Erythroblast (primary cell): ENCODE measurements around the gene ST6GAL1.
"Not testable (repeated sequence)": the region's sequence is repeated elsewhere in the genome, so short reads cannot be mapped to it uniquely, and the experiment has no call there.

Source experiments
- DNase-seq, 2 experiments: peaks; one replicate each; lab custom pipeline; 2025; lab: John Stamatoyannopoulos, UW
- GATA1 ChIP-seq: IDR thresholded peaks from 2 replicates; pipeline ENCODE4 v1.6.1; 2011; ENCODE audit warnings: low read depth, mild to moderate bottlenecking, control low read depth, low read length, moderate library complexity
- POLR2A ChIP-seq: IDR thresholded peaks from 2 replicates; pipeline ENCODE4 v1.6.1; 2011; ENCODE audit warnings: mild to moderate bottlenecking, low read length

Gene ST6GAL1

DNA sequence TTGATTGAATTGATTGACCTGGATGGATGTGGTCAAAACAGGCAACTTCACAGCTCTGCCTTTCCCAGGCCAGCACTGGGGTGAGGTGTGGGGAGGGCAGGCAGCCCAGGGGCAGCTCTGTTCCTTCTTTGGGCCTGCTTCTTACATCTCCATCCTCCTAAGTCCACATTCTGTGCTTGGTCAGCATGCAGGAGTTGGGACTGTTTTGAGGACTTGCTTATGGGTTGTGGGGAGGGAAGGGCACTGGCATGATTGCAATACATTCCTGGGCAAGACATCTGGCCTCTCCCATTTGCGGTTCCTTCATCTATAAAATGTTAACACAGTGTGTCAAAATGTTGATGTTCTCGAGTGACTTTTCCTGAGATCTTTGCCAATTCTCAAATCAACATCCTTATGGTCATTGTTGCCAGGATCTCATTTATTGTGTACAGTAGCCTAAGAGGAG is 84.1 kb downstream of the ST6GAL1 start:
- TF ChIP-seq GATA1, result no peak
- no peak for TF ChIP-seq POLR2A
- no peak for DNase-seq

DNA sequence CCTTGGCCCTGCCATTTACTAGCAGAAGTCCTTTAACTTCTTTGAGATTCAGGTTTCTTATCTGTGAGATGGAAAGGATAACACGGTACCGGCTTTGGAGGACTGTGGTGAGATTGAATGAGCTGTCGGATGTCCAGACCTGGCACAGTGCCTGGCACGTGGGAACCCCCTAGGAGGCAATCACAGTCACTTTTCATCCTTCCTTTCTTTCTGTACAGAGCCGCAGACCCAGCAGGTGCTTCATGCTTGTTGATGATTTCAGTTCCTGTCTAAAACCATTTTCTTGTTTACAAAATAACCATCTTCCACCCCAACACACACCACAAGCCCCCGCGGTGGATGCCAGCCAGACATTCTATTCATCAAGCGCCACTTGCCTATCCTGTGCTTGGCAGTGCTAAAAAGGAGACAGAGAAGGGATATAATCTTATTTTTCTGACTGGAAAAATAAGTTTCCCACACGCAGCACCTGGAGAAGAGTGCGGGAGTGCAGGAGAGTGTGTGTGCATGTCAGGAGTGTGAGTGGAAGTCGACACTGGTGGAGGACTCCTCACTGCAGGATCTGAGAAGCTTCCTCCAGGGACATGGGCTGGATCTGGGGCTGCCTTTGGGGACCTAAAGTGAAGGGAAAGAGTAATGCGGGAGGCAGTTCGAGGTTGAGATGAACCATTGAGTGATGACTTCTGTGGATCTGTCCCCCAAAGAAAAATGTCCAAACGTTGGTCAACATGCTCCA is 85.7 kb downstream of the ST6GAL1 start:
- TF ChIP-seq GATA1, result no peak
- TF ChIP-seq POLR2A, result no peak
- no peak for DNase-seq

GRCh38 chr3:187016639-187017345 is 86.5 kb downstream of the ST6GAL1 start:
- no peak for DNase-seq
- TF ChIP-seq POLR2A (no peak), GATA1 (no peak)

DNA sequence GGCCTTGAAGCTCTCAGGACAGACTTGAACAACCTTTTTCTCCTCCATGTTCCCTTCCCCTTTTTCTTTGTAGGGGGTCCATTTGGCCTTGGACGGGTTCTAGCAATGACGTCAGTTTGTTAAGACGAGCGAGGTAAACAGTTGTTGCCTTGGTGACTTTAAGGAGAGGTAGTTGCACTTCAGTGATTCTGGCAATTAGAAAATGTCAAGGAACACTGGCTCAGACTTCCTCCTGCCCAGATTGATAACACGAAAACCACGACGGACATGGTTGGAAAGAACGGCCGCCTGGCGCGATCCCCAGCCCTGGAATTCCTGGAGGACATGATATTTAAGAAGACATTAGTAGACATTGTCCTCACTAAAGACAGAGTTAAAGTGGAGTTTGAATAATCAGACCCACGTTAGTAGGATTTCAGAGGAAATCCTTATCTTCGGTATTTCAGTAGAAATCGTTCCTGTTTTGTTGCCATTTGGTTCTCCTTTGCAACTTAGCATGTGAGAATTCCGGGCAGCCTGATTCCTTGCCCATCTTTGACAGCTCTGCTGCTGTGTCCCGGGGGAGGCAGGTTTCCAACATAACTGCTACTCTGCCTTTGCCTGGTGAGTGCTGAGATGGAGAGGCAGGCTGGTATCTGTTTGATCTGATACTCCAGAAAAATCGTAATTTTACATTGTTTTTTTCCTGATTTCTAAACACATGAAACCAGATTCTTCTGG is 87.3 kb downstream of the ST6GAL1 start:
- DNase-seq, result no peak
- TF ChIP-seq POLR2A (no peak), GATA1 (no peak)

DNA sequence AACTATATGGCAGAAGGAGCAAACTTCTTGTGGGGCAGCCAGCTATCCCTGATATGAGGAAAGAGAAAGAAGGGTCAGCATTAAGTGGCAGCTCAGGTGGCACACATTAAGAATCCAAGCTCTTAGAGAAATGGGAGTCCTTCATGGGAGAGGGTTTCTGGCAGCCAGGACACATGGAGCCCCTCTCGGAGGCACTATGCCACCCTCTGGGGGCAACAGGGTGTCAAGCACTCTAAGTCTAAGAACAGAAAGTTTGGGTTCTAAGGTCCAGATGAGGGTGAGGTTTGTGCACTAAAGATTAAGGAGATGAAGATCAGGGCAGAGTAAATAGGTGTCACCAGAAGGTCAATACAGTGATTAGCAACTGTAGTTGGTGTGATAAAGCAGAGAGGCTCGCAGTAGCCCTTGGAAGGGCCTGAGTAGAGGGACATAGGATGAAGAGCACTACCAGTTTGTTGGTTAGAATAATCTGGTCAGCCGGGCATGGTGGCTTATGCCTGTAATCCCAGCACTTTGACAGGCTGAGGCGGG is 89.3 kb downstream of the ST6GAL1 start:
- peak; percentile 40 to 58 for DNase-seq
- TF ChIP-seq POLR2A (no peak), GATA1 (no peak)

- DNase-seq, result no peak
- TF ChIP-seq POLR2A (no peak), GATA1 (no peak)
These were observed 90.0 kb downstream of the ST6GAL1 start for GRCh38 chr3:187020376-187020775.

DNA sequence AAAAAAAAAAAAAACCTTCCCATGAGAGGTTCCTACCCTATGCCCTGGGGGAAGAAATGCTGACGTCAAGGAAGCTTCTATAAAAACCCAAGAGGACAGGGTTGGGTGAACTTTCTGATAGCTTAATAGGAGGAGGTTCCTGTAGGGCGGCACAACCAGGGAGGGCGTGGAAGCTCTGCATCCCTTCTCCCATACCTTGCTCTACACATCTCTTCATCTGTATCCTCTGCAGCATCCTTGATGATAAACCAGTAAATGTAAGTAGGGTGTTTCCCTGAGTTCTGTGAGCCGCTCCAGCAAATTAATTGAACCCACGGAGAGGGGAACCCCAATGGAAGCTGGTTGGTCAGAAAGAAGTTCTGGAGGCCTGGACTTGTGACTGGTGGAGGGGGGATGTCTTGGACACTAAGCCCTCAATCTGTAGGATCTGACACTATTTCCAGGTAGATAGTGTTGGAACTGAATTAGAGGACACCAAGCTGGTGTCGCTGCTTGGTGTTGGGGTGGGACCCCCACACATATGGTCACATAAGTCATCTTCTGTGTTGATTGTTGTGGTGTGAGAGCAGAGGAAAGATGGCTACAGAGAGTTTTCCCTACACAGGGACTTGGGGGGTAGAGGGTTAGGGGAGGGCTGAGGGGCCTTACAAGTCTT is 91.5 kb downstream of the ST6GAL1 start:
- TF ChIP-seq POLR2A (no peak), GATA1 (no peak)

GRCh38 chr3:187022403-187023029 is 92.2 kb downstream of the ST6GAL1 start:
- DNase-seq, result peak; percentile 89 to 96
- TF ChIP-seq GATA1, result peak; percentile 86
- TF ChIP-seq POLR2A, result no peak

More for the DNA sequence above, 91.5 kb downstream of the ST6GAL1 start:
- peak; percentile 55 to 63 for DNase-seq

- not testable (repeated sequence) for DNase-seq
These were observed 93.0 kb downstream of the ST6GAL1 start for GRCh38 chr3:187023340-187023739.

DNA sequence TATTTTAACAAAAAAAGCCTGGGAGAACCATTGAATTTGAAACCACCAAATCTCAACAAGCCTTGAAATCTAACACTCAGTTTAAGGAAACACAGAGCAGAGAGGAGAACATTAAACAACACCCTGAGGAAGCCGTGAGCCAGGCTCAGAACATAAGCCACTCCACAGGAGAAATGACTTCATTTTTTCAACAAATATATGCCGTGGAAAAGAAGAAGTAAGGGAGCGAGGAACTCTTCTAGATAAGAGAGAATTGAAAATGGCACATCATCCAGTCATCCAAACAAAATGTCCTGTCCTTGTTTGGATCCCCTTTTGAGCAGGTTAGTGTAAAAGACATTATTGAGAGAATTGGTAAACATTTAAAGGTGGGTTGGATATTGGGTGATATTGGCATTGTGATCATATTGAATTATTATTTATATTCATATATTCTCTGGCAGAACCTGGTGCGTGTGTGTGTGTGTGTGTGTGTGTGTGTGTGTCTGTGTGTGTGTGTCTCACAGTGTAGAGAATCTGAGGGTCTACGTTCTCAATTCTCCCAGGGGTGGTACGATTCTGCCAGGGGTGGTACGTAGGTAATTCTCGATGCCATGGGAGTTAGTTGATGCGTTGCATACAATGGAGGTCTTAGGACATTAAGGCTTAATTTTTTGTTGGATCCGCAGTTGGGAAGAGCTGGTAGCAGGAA is 94.4 kb downstream of the ST6GAL1 start:
- no peak for DNase-seq
- TF ChIP-seq GATA1 (no peak), POLR2A (no peak)

DNA sequence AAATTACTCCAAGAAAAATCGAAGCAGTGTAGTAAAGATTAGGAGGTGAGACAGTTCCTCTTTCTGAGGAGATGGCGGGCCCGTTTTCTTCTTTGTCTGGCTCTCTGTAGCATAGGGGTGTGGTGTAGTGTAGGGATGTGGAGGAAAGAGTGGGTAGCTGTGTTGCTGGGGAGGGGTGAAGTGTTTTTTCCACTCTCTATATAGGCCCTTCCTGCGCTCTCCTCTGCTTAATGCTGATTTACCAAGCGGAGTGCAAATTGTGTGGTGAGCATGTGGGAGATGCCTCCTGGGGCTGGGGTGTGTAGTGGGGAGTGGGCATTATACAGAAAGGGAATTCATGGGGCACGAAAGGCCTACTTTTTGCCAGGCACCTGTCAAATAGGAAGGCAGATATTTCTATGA is 94.9 kb downstream of the ST6GAL1 start:
- no peak for TF ChIP-seq GATA1
- TF ChIP-seq POLR2A, result no peak
- peak in 1 of 2 experiments; percentile 18 for DNase-seq

DNA sequence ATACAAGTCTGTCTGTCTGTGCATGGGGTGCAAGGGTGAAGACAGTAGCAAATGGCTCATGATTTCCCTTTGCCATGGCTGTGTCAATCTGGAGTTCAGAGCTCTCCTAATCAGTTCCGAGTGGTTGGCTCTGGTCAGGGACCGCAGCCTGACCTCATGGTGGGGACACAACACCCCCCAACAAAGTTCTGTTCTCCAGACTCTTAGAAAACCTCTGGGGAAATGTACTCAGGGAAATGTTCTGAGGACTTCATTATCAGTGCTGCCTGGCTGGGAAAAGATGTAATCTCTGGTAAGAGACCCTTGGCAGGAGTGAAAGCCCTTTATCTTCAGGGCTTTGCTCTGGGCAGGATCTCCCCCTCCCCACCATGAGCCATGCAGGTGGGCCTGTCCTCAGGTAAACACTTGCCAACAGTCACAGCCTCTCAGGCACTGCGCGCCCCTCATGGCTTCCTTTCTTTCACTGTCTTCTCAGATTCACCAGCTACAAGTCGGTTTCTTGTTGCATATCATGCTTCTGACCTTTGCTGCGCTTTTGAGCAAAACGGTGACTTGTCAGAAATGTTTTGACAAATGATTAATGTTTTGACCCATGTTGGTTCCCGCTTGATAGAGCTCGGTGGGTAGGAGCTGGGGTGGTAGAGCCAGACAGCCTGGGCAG is 95.5 kb downstream of the ST6GAL1 start:
- peak; percentile 49 to 59 for DNase-seq

More for the DNA sequence above, 95.5 kb downstream of the ST6GAL1 start:
- TF ChIP-seq POLR2A (no peak), GATA1 (no peak)
